Esophagus muscularis mucosa (tissue), 3 donors: ENCODE results near the gene PRKAR1B.

ENCODE experiments used
- EP300 ChIP-seq: sonication (generic); formaldehyde crosslinking; IDR thresholded peaks from one replicate; pipeline ENCODE4 v1.6.1; 2017; ENCODE audit warnings: antibody characterized with exemption
- POLR2AphosphoS5 ChIP-seq, 2 donors: sonication (generic); formaldehyde crosslinking; IDR thresholded peaks; one replicate each; pipeline ENCODE4 v1.6.1; 2017; ENCODE audit warnings: antibody characterized with exemption in 2 of 2

DNA sequence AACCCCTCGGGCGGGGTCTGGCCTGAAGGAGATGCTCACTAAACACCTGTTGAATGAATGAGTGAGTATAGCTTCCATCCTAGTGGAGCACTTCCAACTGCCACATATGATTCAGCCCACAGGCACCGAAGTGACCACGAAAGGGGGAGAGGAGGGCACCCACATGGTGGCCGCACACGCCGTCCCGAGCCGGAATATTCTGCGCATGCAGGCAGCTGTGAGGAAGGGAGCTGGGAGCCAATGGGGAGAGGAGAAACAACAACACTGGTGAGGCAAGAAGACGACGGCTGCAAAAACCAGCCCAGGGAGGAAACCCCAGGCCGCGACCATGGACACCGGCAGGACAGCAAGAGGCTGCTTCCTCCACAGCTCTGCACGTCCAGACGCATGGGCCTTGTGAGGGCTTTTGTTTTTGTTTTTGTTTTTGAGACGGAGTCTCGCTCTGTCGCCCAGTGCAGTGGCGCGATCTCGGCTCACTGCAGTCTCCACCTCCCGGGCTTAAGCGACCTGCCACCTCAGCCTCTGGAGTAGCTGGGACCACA is 67.7 kb downstream of the PRKAR1B start:
- no peak for TF ChIP-seq POLR2AphosphoS5 (IDR thresholded peaks at IDR 0.05)
- no peak for TF ChIP-seq EP300
